CD14-positive monocyte (primary cell): ENCODE results near the gene KCNMA1. TPM values are rescaled to one million over a fixed set of nuclear protein-coding genes. Genes with fewer than 3 reads are reported as not detected.

Source experiments
- DNase-seq, 3 donors: peaks; one replicate each; pipeline ENCODE4 v3.0.0-alpha.2; 2011 to 2022
- H2AFZ ChIP-seq: 2 replicates; pipeline ENCODE4 v1.6.0; 2012; ENCODE audit warnings: mild to moderate bottlenecking, low read depth, low read length, inconsistent platforms; ENCODE audit not compliant: insufficient read depth, poor library complexity, severe bottlenecking
- H3K27ac ChIP-seq, 2 donors: 1 replicate in 1 of 2; 2 replicates in 1 of 2; pipeline ENCODE4 v1.5.1; 2012 to 2013; ENCODE audit warnings: low read length in 2 of 2, control low read depth in 1 of 2, inconsistent platforms in 1 of 2, low read depth in 1 of 2, mild to moderate bottlenecking in 1 of 2
- H3K27me3 ChIP-seq, 2 donors: one replicate each; pipeline versions ENCODE4 v1.6.0 to v1.6.1; 2011 to 2013; ENCODE audit warnings: low read length in 2 of 2; ENCODE audit not compliant: control insufficient read depth in 2 of 2, insufficient read depth in 2 of 2
- H3K36me3 ChIP-seq, 2 donors: replicated peaks in 1 of 2; 1 replicate in 1 of 2; 2 replicates in 1 of 2; pipeline versions ENCODE4 v1.5.1 to v1.6.1; 2012 to 2013; ENCODE audit warnings: low read length in 2 of 2, control low read depth in 1 of 2, inconsistent platforms in 1 of 2, mild to moderate bottlenecking in 1 of 2; ENCODE audit not compliant: insufficient read depth in 2 of 2, control insufficient read depth in 1 of 2
- H3K4me1 ChIP-seq, 2 donors: 1 replicate in 1 of 2; 2 replicates in 1 of 2; pipeline versions ENCODE4 v1.5.1 to v1.6.1; 2012 to 2013; ENCODE audit warnings: low read length in 2 of 2, control low read depth in 1 of 2, inconsistent platforms in 1 of 2, mild to moderate bottlenecking in 1 of 2, moderate library complexity in 1 of 2; ENCODE audit not compliant: insufficient read depth in 2 of 2, control insufficient read depth in 1 of 2
- H3K4me2 ChIP-seq: replicated peaks from 2 replicates; pipeline ENCODE3; 2012; ENCODE audit warnings: low read length, moderate library complexity, mild to moderate bottlenecking; ENCODE audit not compliant: poor library complexity, severe bottlenecking; ENCODE audit errors: extremely low read depth
- H3K4me3 ChIP-seq, 3 experiments: fragments of 200-600 bp in 1 of 3; sonication (generic) in 1 of 3; replicated peaks in 1 of 3; 1 replicate in 2 of 3; 2 replicates in 1 of 3; pipeline ENCODE4 v1.5.1; 2011 to 2013; ENCODE audit warnings: low read length in 3 of 3, mild to moderate bottlenecking in 3 of 3, control low read depth in 2 of 3, low read depth in 2 of 3, inconsistent platforms in 1 of 3, moderate library complexity in 1 of 3
- H3K79me2 ChIP-seq: 2 replicates; pipeline ENCODE4 v1.6.0; 2012; ENCODE audit warnings: mild to moderate bottlenecking, control low read depth, inconsistent platforms, low read length, moderate library complexity; ENCODE audit not compliant: insufficient read depth
- H3K9ac ChIP-seq: 2 replicates; pipeline ENCODE4 v1.6.0; 2017; ENCODE audit warnings: low read length, mild to moderate bottlenecking; ENCODE audit not compliant: insufficient read depth, poor library complexity, severe bottlenecking
- H3K9me3 ChIP-seq, 2 donors: replicated peaks in 1 of 2; 1 replicate in 1 of 2; 2 replicates in 1 of 2; pipeline versions ENCODE4 v1.5.1 to v1.6.1; 2012 to 2013; ENCODE audit warnings: low read length in 2 of 2, control low read depth in 1 of 2; ENCODE audit not compliant: control insufficient read depth in 1 of 2, insufficient read depth in 1 of 2
- H4K20me1 ChIP-seq: 2 replicates; pipeline ENCODE4 v1.6.0; 2012; ENCODE audit warnings: mild to moderate bottlenecking, low read length, control low read depth, moderate library complexity; ENCODE audit not compliant: insufficient read depth
- H3K27ac Mint-ChIP-seq, 7 donors: one replicate each; pipeline ENCODE4 v1.8.0; 2020; ENCODE audit warnings: mild to moderate bottlenecking in 7 of 7, mixed read lengths in 7 of 7, moderate library complexity in 6 of 7, inconsistent platforms in 2 of 7
- H3K27me3 Mint-ChIP-seq, 3 donors: one replicate each; pipeline ENCODE4 v1.8.0; 2021 to 2022; ENCODE audit warnings: low read depth in 3 of 3, mild to moderate bottlenecking in 3 of 3, mixed read lengths in 3 of 3, moderate library complexity in 3 of 3, inconsistent platforms in 1 of 3
- H3K36me3 Mint-ChIP-seq, 2 donors: one replicate each; pipeline ENCODE4 v1.8.0; 2020; ENCODE audit warnings: mixed read lengths in 2 of 2, inconsistent platforms in 1 of 2, mild to moderate bottlenecking in 1 of 2
- H3K4me1 Mint-ChIP-seq: one replicate; pipeline ENCODE4 v1.8.0; 2020; ENCODE audit warnings: mild to moderate bottlenecking, mixed read lengths
- H3K4me3 Mint-ChIP-seq, 2 donors: one replicate each; pipeline ENCODE4 v1.8.0; 2020; ENCODE audit warnings: mild to moderate bottlenecking in 2 of 2, mixed read lengths in 2 of 2, moderate library complexity in 1 of 2
- H3K9me3 Mint-ChIP-seq, 7 donors: one replicate each; pipeline ENCODE4 v1.8.0; 2020 to 2022; ENCODE audit warnings: mixed read lengths in 7 of 7, mild to moderate bottlenecking in 6 of 7, moderate library complexity in 6 of 7, inconsistent platforms in 2 of 7
- CTCF ChIP-seq: fragments of 200-600 bp; IDR thresholded peaks from one replicate; pipeline ENCODE4 v1.8.0; 2022; ENCODE audit warnings: antibody characterized with exemption, mild to moderate bottlenecking
- WGBS: methylation state at CpG from one replicate; pipeline ENCODE4 v1.1.5; 2013; ENCODE audit warnings: missing lambda C conversion rate; ENCODE audit not compliant: insufficient coverage; 5-methylcytosine and 5-hydroxymethylcytosine counted together
- intact Hi-C, 2 donors: fragments of 100-400 bp; cut with micrococcal nuclease; formaldehyde crosslinking; loops; one replicate each; pipeline versions ENCODE4 v1.15.0 to v1.15.1; 2023
- polyA plus RNA-seq, 3 donors: library from polyadenylated mRNA; depleted of rRNA in 1 of 3; unstranded in 2 of 3; stranded (reverse) in 1 of 3; fragments of 300-500 nt in 2 of 3; fragments of >200 nt in 1 of 3; fragmentation: Illumina TruSeq in 2 of 3; gene quantifications; 1 replicate in 2 of 3; 2 replicates in 1 of 3; pipeline ENCODE4 v1.2.3, GENCODE V29; 2012 to 2021

KCNMA1 gene
- polyA plus RNA-seq, 3 donors: 0.11 to 1.0 TPM; not detected in 1

- Histone ChIP-seq H3K27me3 (peaks cover 9 to 12% of the 10 kb centered on the region in 2 donors), H3K27ac (no peak overlapping the region), H4K20me1 (no peaks in the 10 kb centered on the region), H3K4me2 (no peak overlapping the region), H3K4me1 (no peaks in the 10 kb centered on the region), H3K4me3 (no peak overlapping the region), H3K79me2 (no peaks in the 10 kb centered on the region), H3K36me3 (no peaks in the 10 kb centered on the region), H2AFZ (no peak overlapping the region), H3K9ac (no peak overlapping the region), H3K9me3 (no peaks in the 10 kb centered on the region)
- H3K27ac Mint-ChIP-seq: no peak overlapping the region
- no peak for TF ChIP-seq CTCF
- intact Hi-C loops: no loop called here
- peaks cover 11 to 29% (median 24%) of the 10 kb centered on the region in 3 donors for H3K27me3 Mint-ChIP-seq
- WGBS: 92% methylated on average over 4 of the region's 4 CpGs
- peaks cover 7% of the 10 kb centered on the region for H3K4me1 Mint-ChIP-seq
- H3K4me3 Mint-ChIP-seq: no peak overlapping the region
- no peaks in the 10 kb centered on the region for H3K36me3 Mint-ChIP-seq
- DNase-seq: no peak
- peaks cover 0 to 5% (median 0%) of the 10 kb centered on the region in 7 donors for H3K9me3 Mint-ChIP-seq
Observed at GRCh38 chr10:77268721-77269120, 368.9 kb downstream of the KCNMA1 start.

GRCh38 chr10:77267703-77268675 lies 369.6 kb downstream of the KCNMA1 start:
- DNase-seq: no peak
- Histone ChIP-seq H3K9ac (no peak overlapping the region), H3K4me2 (no peak overlapping the region), H4K20me1 (no peaks in the 10 kb centered on the region), H3K9me3 (no peaks in the 10 kb centered on the region), H3K27me3 (peaks cover 5 to 16% of the 10 kb centered on the region in 2 donors), H3K4me3 (no peak overlapping the region), H3K36me3 (no peaks in the 10 kb centered on the region), H3K4me1 (no peaks in the 10 kb centered on the region), H2AFZ (no peak overlapping the region), H3K79me2 (no peaks in the 10 kb centered on the region), H3K27ac (no peak overlapping the region)
- intact Hi-C loops: no loop called here
- no peak overlapping the region for H3K27ac Mint-ChIP-seq
- peaks cover 9% of the 10 kb centered on the region for H3K4me1 Mint-ChIP-seq
- H3K4me3 Mint-ChIP-seq: no peak overlapping the region
- H3K9me3 Mint-ChIP-seq: peaks cover 0 to 5% (median 0%) of the 10 kb centered on the region in 7 donors
- peaks cover 10 to 29% (median 23%) of the 10 kb centered on the region in 3 donors for H3K27me3 Mint-ChIP-seq
- H3K36me3 Mint-ChIP-seq: no peaks in the 10 kb centered on the region
- no peak for TF ChIP-seq CTCF
- WGBS: 100% methylated on average over 2 of the region's 8 CpGs
